HG03575 (cell line): ENCODE results near the gene MMP20.

Experiments used
- ATAC-seq: cut with Tn5 transposase; IDR thresholded peaks from one replicate; pipeline ENCODE4 v1.9.1; 2021; ENCODE audit not compliant: unreplicated experiment, insufficient number of reproducible peaks, low FRiP score; ENCODE audit errors: extremely low read depth

MMP20 gene

GRCh38 chr11:102528618-102529017, 96.5 kb downstream of the MMP20 start:
- no peak for ATAC-seq

GRCh38 chr11:102527684-102528083, 97.4 kb downstream of the MMP20 start:
- no peak for ATAC-seq

GRCh38 chr11:102527041-102527440, 98.1 kb downstream of the MMP20 start:
- no peak for ATAC-seq
